Liver (tissue), 3 donors: ENCODE data around the gene MRS2.

ENCODE experiments used
- GABPA ChIP-seq, 2 donors: IDR thresholded peaks in 1 of 2; conservative IDR thresholded peaks in 1 of 2; 2 replicates each; pipeline ENCODE4 v1.6.1; 2016; ENCODE audit warnings: antibody characterized with exemption in 2 of 2, mild to moderate bottlenecking in 1 of 2, moderate library complexity in 1 of 2
- JUND ChIP-seq, 2 donors: IDR thresholded peaks; 2 replicates each; pipeline ENCODE4 v1.6.1; 2016; ENCODE audit warnings: antibody characterized with exemption in 2 of 2
- MAX ChIP-seq: IDR thresholded peaks from 2 replicates; pipeline ENCODE4 v1.6.1; 2016; ENCODE audit warnings: antibody characterized with exemption
- RAD21 ChIP-seq, 2 donors: IDR thresholded peaks; 2 replicates each; pipeline ENCODE4 v1.6.1; 2016; ENCODE audit warnings: antibody characterized with exemption in 2 of 2, mild to moderate bottlenecking in 2 of 2
- REST ChIP-seq: IDR thresholded peaks from 2 replicates; pipeline ENCODE4 v1.6.1; 2016; ENCODE audit warnings: antibody characterized with exemption, mild to moderate bottlenecking
- RXRA ChIP-seq, 2 donors: IDR thresholded peaks; 2 replicates each; pipeline ENCODE4 v1.6.1; 2017 to 2018; ENCODE audit warnings: antibody characterized with exemption in 2 of 2, mild to moderate bottlenecking in 1 of 2
- TF ChIP-seq, protein P1 (sequence below): fragments of 150-350 bp; IDR thresholded peaks from 2 replicates; pipeline ENCODE4 v1.5.1; 2017; ENCODE audit warnings: improper control_type of control experiment, low read depth, low read length; ENCODE audit not compliant: missing input control
- donor health status: healthy.
- donor health status: healthy.

GRCh38 chr6:24394780-24395437, 7.8 kb upstream of the MRS2 start:
- TF ChIP-seq JUND (IDR thresholded peaks at IDR 0.05) (no peak), MAX (no peak), REST (no peak), RXRA (IDR thresholded peaks at IDR 0.05) (no peak), RAD21 (IDR thresholded peaks at IDR 0.05) (no peak), GABPA (IDR thresholded peaks at IDR 0.05 in 1 of 2, conservative IDR thresholded peaks at IDR 0.05 in 1 of 2) (no peak)
- TF ChIP-seq, protein P1, sequence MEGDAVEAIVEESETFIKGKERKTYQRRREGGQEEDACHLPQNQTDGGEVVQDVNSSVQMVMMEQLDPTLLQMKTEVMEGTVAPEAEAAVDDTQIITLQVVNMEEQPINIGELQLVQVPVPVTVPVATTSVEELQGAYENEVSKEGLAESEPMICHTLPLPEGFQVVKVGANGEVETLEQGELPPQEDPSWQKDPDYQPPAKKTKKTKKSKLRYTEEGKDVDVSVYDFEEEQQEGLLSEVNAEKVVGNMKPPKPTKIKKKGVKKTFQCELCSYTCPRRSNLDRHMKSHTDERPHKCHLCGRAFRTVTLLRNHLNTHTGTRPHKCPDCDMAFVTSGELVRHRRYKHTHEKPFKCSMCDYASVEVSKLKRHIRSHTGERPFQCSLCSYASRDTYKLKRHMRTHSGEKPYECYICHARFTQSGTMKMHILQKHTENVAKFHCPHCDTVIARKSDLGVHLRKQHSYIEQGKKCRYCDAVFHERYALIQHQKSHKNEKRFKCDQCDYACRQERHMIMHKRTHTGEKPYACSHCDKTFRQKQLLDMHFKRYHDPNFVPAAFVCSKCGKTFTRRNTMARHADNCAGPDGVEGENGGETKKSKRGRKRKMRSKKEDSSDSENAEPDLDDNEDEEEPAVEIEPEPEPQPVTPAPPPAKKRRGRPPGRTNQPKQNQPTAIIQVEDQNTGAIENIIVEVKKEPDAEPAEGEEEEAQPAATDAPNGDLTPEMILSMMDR: no peak
